Coronary artery (tissue), 2 donors: ENCODE data around the gene PIGO.

ENCODE experiments used
- DNase-seq: peaks from one replicate; pipeline ENCODE4 v3.0.0-alpha.2; 2017; ENCODE audit warnings: low spot score
- H3K27ac ChIP-seq, 2 donors: fragments of 200-600 bp; sonication (generic); one replicate each; pipeline ENCODE4 v1.5.1; 2016 to 2019
- H3K4me3 ChIP-seq: fragments of 200-600 bp; sonication (generic); 2 replicates; pipeline ENCODE4 v1.5.1; 2016; ENCODE audit warnings: mild to moderate bottlenecking, moderate library complexity
- TF ChIP-seq, protein P1 (sequence below): fragments of 200-600 bp; sonication (generic); IDR thresholded peaks from one replicate; pipeline ENCODE4 v1.5.1; 2019; ENCODE audit warnings: antibody characterized with exemption

PIGO gene

DNA sequence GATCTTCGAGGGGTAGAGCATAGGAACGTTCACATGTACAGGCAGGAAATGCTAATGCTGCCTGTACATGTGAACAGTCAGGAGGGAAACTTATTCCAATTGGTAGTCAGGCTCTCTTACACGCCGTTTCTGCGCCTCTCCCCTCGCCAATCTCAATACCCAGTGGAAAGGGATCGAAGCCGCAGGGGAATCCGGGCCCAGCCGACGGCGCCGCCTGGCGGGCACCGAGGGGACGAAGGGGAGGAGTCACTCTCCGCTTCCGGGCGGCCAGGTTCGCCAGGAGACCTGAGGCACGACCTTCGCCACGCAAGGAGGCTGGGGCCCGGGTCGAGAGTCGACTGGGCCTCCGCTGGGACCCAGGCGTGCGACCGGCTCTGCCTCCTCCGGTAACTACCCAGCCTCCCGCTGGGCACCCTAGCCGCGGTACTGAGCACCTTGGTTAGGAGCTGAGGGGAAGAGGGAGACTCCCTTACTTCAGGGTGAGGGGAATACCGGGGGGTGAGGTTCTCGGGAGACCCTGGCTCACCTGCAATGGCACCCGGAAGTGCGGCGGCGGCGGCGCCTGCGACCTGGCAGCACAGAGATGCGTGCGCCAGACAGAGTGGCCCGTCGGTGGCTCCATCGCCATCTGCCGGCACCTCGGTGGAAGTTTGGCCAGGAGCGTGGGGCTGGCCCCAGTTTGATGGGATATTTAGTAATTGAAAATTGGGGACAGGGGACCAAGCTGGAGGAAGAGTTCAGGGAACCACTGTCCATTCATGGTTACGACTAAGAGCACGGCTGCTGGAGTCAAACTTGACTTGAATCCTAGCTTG is at the start of gene PIGO:
PIGO (minus strand) TSS at position 557 of the 815 bp plus-strand sequence. CDS start 1,026 bp downstream, outside the sequence.
- Histone ChIP-seq H3K4me3 (peak within 1 kb of the TSS; percentile 79), H3K27ac (peak within 1 kb of the TSS; percentile 94 to 95)
- TF ChIP-seq, protein P1, sequence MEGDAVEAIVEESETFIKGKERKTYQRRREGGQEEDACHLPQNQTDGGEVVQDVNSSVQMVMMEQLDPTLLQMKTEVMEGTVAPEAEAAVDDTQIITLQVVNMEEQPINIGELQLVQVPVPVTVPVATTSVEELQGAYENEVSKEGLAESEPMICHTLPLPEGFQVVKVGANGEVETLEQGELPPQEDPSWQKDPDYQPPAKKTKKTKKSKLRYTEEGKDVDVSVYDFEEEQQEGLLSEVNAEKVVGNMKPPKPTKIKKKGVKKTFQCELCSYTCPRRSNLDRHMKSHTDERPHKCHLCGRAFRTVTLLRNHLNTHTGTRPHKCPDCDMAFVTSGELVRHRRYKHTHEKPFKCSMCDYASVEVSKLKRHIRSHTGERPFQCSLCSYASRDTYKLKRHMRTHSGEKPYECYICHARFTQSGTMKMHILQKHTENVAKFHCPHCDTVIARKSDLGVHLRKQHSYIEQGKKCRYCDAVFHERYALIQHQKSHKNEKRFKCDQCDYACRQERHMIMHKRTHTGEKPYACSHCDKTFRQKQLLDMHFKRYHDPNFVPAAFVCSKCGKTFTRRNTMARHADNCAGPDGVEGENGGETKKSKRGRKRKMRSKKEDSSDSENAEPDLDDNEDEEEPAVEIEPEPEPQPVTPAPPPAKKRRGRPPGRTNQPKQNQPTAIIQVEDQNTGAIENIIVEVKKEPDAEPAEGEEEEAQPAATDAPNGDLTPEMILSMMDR, result peak; percentile 55
- peak; percentile 93 for DNase-seq

- DNase-seq, result no peak
- Histone ChIP-seq H3K4me3 (no peak overlapping the region), H3K27ac (no peak overlapping the region)
- TF ChIP-seq, protein P1, result no peak
Measured at GRCh38 chr9:35142037-35142436, 45.6 kb upstream of the PIGO start.

GRCh38 chr9:35140093-35140492 is 43.7 kb upstream of the PIGO start:
- TF ChIP-seq, protein P1, result no peak
- DNase-seq, result no peak

GRCh38 chr9:35136866-35137265 is 40.5 kb upstream of the PIGO start:
- Histone ChIP-seq H3K27ac (no peak overlapping the region), H3K4me3 (no peak overlapping the region)
- DNase-seq, result no peak
- TF ChIP-seq, protein P1, result no peak

More at GRCh38 chr9:35140093-35140492, 43.7 kb upstream of the PIGO start:
- Histone ChIP-seq H3K27ac (no peak overlapping the region), H3K4me3 (no peak overlapping the region)

- Histone ChIP-seq H3K27ac (no peak overlapping the region), H3K4me3 (no peak overlapping the region)
- no peak for DNase-seq
- TF ChIP-seq, protein P1, result no peak
Measured at GRCh38 chr9:35135988-35136387, 39.6 kb upstream of the PIGO start.

- TF ChIP-seq, protein P1, result no peak
- Histone ChIP-seq H3K4me3 (no peak overlapping the region), H3K27ac (no peak overlapping the region)
- no peak for DNase-seq
Measured at GRCh38 chr9:35134920-35135319, 38.5 kb upstream of the PIGO start.

- TF ChIP-seq, protein P1, result peak; percentile 95
- peak overlapping the region; percentile 80 for H3K4me3 ChIP-seq
- peak overlapping the region; percentile 80 to 98 for H3K27ac ChIP-seq
- peak; percentile 94 for DNase-seq
Measured at GRCh38 chr9:35116898-35117551, 20.6 kb upstream of the PIGO start.
